ENCODE measurements around the gene KIFC1. TPM values are rescaled to one million over a fixed set of nuclear protein-coding genes. Genes with fewer than 3 reads are reported as not detected.

Gene KIFC1
- total RNA-seq, 1 experiment from 2014 or later: 73.8 TPM

DNA sequence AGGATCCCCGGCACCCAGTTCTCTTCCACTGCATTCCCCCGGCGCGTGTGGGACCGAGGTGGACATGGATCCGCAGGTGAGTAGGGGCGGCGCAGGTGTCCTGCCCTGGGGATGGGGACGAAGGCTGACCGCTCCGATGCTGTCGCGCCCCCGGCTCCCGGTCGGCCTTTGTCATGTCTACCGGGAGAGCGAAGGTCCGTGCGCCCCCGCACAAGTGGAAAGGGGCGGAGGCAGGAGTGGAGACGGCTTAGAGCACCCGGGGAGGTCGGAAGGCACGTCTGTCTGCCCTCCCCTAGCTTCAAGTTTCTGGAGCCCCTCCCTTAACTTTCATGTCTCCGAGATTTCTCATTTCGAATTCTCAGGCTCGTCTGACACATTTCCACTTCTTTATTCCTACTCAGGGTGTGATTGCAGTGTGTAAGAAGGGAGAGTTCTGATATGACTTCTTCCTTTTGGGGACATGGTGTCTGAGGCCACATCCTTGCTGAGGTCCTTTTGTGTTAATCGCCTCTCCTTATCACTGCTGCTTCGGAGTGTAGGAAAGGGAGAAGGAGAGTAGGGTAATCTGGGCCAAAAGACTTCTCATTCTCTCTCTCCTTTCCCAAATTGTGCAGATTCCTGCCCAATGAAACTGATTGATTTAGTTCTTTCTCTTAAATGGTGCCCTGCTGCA lies 435 bp downstream of the KIFC1 start:
- TF ChIP-seq, protein P1, sequence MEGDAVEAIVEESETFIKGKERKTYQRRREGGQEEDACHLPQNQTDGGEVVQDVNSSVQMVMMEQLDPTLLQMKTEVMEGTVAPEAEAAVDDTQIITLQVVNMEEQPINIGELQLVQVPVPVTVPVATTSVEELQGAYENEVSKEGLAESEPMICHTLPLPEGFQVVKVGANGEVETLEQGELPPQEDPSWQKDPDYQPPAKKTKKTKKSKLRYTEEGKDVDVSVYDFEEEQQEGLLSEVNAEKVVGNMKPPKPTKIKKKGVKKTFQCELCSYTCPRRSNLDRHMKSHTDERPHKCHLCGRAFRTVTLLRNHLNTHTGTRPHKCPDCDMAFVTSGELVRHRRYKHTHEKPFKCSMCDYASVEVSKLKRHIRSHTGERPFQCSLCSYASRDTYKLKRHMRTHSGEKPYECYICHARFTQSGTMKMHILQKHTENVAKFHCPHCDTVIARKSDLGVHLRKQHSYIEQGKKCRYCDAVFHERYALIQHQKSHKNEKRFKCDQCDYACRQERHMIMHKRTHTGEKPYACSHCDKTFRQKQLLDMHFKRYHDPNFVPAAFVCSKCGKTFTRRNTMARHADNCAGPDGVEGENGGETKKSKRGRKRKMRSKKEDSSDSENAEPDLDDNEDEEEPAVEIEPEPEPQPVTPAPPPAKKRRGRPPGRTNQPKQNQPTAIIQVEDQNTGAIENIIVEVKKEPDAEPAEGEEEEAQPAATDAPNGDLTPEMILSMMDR (conservative IDR thresholded peaks at IDR 0.05): no peak
- H4K5ac ChIP-seq (ENCODE audit: insufficient read length, low read depth, low read length): no peak overlapping the region
- H3K9me3 ChIP-seq (ENCODE audit: control insufficient read depth, low read depth, low read length): no peaks in the 10 kb centered on the region
- H3K27ac ChIP-seq (ENCODE audit: insufficient read length, low read depth, low read length): no peak overlapping the region
- H3K4me3 Mint-ChIP-seq: peak overlapping the region; percentile 94
- peaks cover 10% of the 10 kb centered on the region for H3K23me2 ChIP-seq (ENCODE audit: insufficient read length, low read depth, low read length, poor library complexity, severe bottlenecking)
- no peak overlapping the region for H4K8ac ChIP-seq (replicated peaks; ENCODE audit: insufficient read length, low read depth, low read length)
- no peaks in the 10 kb centered on the region for H3K9me3 Mint-ChIP-seq
- H3K9ac ChIP-seq (ENCODE audit: extremely low read depth, insufficient read length, low read length): peak overlapping the region; percentile 84
- no peak overlapping the region for H2BK5ac ChIP-seq (ENCODE audit: insufficient read length, low read length)
- H3K14ac ChIP-seq (ENCODE audit: insufficient read depth, low read length): peak overlapping the region; percentile 84
- no peak overlapping the region for H2BK20ac ChIP-seq (ENCODE audit: low read depth, low read length, poor library complexity, severe bottlenecking)
- H2BK12ac ChIP-seq (ENCODE audit: insufficient read length, low read depth, low read length): no peak overlapping the region
- DNase-seq: no peak
- H4K20me1 ChIP-seq (ENCODE audit: control insufficient read depth, insufficient read depth, insufficient read length): no peaks in the 10 kb centered on the region
- H3K79me1 ChIP-seq (ENCODE audit: insufficient read depth, low read depth, low read length, poor library complexity, severe bottlenecking): peaks cover 8% of the 10 kb centered on the region
- no peak overlapping the region for H3K23ac ChIP-seq (ENCODE audit: insufficient read length, low read depth, low read length)
- H3K56ac ChIP-seq (ENCODE audit: insufficient read length, low read depth, low read length): no peak overlapping the region
- peak overlapping the region; percentile 88 for H3K4me2 ChIP-seq (ENCODE audit: insufficient read depth, insufficient read length, low read length)
- peaks cover 2% of the 10 kb centered on the region; the same call in 1 of the 2 replicates for H3K4me1 ChIP-seq (ENCODE audit: insufficient read depth, low read length)
- H3K27me3 Mint-ChIP-seq (ENCODE audit: low read depth): no peaks in the 10 kb centered on the region
- H4K91ac ChIP-seq (ENCODE audit: insufficient read length, low read depth, low read length): no peak overlapping the region
- peak overlapping the region; percentile 26 to 94 (median 80) for H3K27ac Mint-ChIP-seq
- peak overlapping the region; percentile 56 for H3K18ac ChIP-seq (ENCODE audit: insufficient read length, low read depth, low read length)
- H2BK15ac ChIP-seq (ENCODE audit: low read depth, low read length): no peak overlapping the region
- no peaks in the 10 kb centered on the region for H3K27me3 ChIP-seq (ENCODE audit: insufficient read depth, low read length)
- peaks cover 34 to 36% of the 10 kb centered on the region in 2 experiments for H3K4me1 Mint-ChIP-seq
- no peak overlapping the region for H2AK5ac ChIP-seq (ENCODE audit: insufficient read length, low read length)
- no peak overlapping the region for H3T11ph ChIP-seq (ENCODE audit: low read length)
- H2AFZ ChIP-seq (ENCODE audit: low read length): no peak overlapping the region
- peaks cover 39% of the 10 kb centered on the region for H3K79me2 ChIP-seq (ENCODE audit: insufficient read depth, low read length)
- WGBS (ENCODE audit: extremely low coverage, insufficient read length, low lambda C conversion rate): no CpG with 5 or more reads among the region's 31 CpGs
- peaks cover 7 to 15% (median 12%) of the 10 kb centered on the region in 3 experiments; a peak in 6 of 7 replicates for H3K36me3 Mint-ChIP-seq (ENCODE audit: insufficient read depth in 1 of 3, low read depth in 3 of 3)
- H2BK120ac ChIP-seq (ENCODE audit: low read depth, low read length, poor library complexity, severe bottlenecking): no peak overlapping the region
- H3K4ac ChIP-seq (ENCODE audit: low read depth, low read length): no peak overlapping the region; the same call in 1 of the 2 replicates
